ENCODE results near the gene SULT1C4.

DNA sequence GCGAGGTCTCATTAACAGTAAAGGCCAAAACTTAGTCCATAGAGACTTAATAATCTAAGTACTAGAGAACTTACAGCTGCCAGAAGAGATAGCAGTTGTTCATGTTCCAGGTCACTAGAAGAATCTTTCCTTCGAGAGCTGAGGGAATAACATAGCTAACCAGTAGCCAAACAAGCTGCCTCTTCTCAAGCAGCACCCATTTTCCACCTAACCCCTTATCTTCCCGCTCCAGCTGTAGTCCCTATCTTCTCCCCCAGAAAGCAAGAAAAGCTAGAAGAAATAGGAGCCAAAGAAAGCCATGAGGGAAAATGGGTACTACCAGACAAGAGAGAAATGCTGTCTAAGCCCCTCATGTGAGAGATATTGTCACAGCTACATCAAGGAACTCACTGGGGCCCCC is 24.0 kb downstream of the SULT1C4 start:
- TF ChIP-seq, protein P1, sequence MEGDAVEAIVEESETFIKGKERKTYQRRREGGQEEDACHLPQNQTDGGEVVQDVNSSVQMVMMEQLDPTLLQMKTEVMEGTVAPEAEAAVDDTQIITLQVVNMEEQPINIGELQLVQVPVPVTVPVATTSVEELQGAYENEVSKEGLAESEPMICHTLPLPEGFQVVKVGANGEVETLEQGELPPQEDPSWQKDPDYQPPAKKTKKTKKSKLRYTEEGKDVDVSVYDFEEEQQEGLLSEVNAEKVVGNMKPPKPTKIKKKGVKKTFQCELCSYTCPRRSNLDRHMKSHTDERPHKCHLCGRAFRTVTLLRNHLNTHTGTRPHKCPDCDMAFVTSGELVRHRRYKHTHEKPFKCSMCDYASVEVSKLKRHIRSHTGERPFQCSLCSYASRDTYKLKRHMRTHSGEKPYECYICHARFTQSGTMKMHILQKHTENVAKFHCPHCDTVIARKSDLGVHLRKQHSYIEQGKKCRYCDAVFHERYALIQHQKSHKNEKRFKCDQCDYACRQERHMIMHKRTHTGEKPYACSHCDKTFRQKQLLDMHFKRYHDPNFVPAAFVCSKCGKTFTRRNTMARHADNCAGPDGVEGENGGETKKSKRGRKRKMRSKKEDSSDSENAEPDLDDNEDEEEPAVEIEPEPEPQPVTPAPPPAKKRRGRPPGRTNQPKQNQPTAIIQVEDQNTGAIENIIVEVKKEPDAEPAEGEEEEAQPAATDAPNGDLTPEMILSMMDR (IDR thresholded peaks at IDR 0.05), result no peak
- TF ChIP-seq SIN3A (IDR thresholded peaks at IDR 0.05; ENCODE audit: borderline replicate concordance, insufficient read depth, low read depth, low read length), result no peak
- TF ChIP-seq POLR2AphosphoS5 (IDR thresholded peaks at IDR 0.05; ENCODE audit: low read depth, low read length), result no peak
- TF ChIP-seq, protein P2, sequence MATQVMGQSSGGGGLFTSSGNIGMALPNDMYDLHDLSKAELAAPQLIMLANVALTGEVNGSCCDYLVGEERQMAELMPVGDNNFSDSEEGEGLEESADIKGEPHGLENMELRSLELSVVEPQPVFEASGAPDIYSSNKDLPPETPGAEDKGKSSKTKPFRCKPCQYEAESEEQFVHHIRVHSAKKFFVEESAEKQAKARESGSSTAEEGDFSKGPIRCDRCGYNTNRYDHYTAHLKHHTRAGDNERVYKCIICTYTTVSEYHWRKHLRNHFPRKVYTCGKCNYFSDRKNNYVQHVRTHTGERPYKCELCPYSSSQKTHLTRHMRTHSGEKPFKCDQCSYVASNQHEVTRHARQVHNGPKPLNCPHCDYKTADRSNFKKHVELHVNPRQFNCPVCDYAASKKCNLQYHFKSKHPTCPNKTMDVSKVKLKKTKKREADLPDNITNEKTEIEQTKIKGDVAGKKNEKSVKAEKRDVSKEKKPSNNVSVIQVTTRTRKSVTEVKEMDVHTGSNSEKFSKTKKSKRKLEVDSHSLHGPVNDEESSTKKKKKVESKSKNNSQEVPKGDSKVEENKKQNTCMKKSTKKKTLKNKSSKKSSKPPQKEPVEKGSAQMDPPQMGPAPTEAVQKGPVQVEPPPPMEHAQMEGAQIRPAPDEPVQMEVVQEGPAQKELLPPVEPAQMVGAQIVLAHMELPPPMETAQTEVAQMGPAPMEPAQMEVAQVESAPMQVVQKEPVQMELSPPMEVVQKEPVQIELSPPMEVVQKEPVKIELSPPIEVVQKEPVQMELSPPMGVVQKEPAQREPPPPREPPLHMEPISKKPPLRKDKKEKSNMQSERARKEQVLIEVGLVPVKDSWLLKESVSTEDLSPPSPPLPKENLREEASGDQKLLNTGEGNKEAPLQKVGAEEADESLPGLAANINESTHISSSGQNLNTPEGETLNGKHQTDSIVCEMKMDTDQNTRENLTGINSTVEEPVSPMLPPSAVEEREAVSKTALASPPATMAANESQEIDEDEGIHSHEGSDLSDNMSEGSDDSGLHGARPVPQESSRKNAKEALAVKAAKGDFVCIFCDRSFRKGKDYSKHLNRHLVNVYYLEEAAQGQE (IDR thresholded peaks at IDR 0.05; ENCODE audit: insufficient read depth in 1 of 2, low read depth in 2 of 2, low read length in 1 of 2), result no peak
- TF ChIP-seq TCF7L2 (IDR thresholded peaks at IDR 0.05; ENCODE audit: low read depth, low read length), result no peak

Measured in Panc1 (cell line).